HG03045 (cell line): Measurements from ENCODE around the gene MFN2.

Experiments
- ATAC-seq: cut with Tn5 transposase; IDR thresholded peaks from one replicate; pipeline ENCODE4 v1.9.1; 2021; ENCODE audit warnings: mild to moderate bottlenecking, moderate library complexity; ENCODE audit not compliant: unreplicated experiment

The MFN2 gene

DNA sequence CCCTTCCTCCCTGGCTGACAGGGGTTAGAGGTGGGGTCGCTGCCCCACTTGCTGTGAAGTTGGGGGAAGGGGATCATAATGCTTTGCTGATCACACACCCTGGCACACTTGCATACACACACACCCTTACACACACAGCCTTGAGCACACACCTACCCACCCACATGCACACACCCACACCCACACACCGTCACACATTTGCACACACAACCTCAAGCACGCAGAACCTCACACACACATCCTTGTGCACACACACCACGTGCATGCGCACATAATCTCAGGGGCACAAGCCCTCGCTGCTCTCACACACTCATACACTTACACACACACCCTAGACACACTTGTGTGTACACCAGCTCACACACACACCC is 66.5 kb downstream of the MFN2 start:
- ATAC-seq = no peak

DNA sequence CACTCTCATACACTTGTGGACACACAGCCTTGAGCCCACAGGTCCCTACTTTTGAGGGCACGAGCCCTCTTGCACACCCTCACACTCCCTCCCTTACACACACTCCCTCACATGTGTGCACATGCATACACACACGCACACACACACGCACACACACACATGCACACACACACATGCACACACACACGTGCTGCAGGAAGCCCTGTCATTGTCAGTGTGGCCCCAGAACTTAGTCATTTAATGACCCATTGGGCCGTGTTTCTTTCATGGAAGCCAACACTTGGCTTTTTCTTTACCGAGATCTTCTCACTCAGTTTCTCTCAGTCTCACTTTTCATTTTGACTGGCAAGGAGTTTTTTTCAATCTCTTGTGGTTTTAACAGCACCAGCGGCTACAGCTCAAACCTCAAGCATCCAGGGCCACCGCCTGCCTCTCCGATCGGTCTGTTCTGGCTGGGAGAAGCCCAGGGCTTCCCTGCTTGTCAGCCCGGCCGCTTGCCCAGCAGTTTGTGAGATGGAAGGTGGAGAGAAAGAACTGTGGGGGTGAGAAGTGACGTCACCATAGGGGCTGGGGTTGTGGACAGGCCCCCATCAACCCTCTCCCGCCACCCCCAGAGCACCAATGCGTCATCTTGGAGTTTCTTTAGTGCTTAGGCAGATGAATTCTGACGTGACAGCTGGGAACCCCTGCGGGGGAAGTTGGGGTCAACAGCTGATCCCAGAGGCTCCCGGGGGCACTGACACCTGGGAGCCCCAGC is 67.1 kb downstream of the MFN2 start:
- peak; percentile 37 for ATAC-seq

DNA sequence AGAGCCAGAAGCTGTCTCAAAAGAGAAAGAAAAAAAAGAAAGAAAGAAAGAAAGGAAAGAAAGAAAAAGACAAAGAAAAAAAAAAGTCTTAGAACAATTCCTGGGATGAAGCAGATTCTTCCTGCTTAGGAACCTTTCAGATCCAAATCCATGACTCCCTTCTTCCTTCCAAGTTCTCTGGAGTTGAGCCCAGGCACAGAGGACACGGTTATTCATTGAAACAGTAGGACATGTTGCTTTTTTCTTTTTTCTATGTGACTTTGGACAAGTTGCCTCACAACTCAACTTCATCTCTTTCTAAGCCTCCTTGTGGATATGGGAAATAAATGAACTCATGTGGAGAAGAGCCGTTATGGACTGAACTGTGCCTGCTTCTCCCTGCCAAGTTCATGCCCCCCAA is 68.1 kb downstream of the MFN2 start:
- no peak for ATAC-seq

DNA sequence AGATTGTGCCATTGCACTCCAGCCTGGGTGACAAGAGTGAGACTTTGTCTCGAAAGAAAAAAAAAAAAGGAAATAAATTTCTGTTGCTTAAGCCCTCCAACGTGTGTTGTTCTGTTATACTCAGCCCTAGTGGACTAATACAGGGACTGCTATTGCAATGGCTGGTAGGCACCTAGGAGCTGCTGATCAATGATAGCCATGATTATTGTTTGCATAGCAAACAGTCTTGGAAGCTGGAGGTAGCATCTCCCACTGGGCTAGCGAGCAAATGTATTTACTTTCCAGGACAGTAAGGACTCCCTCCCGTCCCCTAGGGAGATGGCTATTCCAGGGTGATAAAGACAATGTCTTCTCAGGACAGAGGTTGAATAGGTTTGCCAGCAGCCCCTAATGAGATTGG is 69.4 kb downstream of the MFN2 start:
- ATAC-seq = no peak

DNA sequence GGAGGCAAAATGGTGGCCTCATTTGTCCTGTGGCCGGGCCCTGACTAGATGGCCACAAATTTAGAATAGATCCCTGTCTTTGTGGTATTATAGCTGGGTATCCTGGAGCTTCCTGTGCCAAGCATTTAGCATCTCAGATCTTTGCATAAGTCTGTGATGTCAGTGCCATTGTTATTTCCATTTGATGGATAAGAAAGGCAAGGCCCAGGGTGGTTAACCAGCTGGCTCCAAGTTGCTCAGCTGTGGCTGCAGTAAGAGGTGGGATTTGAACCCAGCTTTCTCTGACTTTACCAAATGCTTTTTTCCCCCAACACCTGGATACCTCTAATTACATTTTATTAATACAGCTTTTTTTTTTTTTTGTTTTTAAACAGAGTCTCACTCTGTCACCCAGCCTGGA is 71.1 kb downstream of the MFN2 start:
- no peak for ATAC-seq

DNA sequence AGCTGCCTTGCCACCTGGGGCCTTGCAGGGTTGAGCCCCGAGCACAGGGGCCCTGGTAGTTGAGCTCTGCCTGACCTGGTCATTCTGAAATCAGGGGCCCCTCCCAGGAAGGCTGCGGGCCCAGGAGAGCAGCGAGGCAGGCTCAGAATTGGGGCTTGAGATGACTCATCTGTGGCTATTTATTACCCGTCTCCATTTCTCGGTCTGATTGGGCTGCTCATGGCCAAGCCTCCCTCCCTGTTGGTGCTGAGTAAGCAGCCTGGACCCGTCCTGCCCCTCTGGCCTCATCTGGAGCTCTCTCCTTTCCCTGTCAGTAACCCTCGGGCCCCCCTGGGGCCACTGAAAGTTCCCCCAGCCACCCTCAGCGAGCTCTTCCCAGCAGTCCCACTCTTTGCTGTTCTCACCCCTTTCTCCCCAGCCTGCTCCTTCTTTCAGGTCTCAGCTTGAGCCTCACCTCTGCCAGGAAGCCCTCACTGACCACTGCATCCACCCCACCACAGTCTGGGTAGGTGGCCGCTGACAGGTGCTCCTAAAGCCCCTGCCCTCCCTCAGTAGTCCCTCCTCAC is 71.8 kb downstream of the MFN2 start:
- ATAC-seq = peak; percentile 63

DNA sequence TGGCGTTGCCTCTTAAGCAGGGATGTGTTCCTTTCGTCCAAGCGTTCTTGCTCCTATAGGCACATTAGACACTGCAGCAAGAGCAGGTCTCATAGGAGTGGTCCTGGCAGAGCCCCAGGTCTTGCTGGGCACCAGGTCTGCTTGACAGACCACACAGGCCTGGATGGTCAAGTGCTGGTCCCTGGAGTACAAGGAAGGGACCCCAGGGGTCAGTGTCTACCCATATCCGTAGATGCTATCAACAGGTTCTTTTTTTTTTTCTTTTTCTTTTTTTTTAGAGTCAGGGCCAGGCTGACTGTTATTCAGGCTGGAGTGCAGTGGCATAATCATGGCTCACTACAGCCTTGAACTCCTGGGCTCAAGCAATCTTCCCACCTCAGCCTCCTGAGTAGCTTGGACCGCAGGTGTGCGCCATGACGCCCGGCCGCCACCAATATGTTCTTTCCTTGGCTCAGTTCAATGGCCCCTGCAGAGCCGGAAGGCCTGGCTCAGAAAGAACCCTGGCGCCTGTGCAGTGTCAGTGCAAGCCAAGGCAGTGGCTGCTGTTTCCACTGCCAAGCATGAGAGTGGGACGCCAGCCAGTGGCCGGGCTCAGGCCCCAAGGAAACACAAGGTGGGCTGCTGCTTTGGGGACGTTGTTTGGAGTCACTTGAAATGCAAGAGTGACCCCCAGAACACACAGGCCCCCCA is 72.9 kb downstream of the MFN2 start:
- no peak for ATAC-seq

DNA sequence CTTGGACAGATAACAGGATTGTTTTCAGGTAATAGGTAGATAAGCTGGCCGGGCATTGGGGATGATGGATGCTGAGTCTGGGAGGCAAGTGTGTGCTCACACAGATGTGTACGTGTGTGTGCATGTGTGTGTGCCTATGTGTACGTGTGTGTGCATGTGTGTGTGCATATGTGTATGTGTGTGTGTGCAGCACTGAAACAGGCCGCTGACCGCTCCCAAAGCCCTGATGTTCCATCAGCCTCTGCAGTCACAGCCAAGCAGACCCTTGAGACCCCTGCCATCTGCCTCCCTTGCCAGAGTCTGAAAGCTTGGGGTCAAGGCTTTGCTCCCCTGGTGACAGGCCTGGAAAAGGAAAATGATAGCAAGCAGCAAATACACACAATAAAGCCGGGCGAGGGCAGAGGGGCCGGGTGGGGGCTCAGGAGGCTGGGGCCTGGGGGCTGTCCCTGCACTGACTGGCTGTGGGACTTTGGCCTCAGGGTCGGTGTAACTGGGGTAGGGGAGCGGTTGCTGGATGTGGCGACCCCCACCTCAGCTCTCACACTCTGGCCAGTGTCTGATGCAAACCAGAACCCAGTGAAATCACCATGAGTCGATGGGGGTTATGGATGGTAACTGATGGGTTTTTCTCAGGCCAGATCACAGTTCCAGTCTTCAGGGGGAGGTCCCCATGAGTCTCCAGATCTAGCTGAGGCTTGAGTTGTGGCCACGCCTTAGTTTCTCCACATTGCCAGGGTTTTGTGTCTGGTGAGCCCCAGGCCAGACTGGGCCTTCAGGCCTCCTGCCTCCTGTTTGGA is 73.7 kb downstream of the MFN2 start:
- no peak for ATAC-seq

DNA sequence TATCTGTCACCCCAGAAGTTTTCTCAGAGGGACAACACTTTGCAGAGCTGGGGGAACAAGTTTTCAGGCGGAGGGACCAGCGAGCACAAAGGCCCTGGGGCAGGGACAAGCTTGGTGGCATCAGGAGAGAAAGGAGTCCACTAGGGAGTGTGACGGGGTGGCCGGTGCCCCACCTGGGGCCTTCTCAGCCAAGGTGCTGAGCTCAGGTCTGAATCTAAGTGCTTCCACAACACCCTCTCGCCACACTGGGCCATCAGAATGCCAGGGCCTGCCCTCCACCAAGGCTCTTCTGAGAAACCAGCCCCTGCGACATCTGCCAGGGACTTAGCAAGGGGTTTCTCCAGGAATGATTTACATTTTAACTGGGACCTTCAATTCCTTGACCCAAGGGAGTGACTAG is 75.0 kb downstream of the MFN2 start:
- ATAC-seq = no peak

DNA sequence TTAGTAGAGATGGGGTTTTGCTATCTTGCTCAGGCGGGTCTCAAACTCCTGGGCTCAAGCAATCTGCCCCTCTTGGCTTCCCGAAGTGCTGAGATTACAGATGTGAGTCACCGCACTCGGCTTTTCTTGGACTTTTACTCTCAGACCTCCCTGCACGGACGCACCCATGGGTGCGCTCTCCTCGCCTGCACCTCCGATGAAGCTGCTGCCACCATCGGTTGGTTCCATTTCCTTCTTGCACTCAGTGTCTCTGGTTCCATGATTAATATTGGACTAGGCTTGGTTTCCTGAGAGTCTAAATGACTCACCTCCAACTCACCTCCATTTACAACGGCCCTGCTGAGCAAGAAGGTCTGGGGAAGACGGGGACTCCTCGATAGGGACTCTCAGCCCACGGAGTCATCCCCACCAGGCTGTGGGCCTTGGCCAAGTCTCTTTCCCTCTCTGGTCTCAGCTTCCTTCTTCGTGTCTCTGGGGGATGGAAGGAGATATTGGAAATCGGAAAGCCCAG is 76.1 kb downstream of the MFN2 start:
- no peak for ATAC-seq

DNA sequence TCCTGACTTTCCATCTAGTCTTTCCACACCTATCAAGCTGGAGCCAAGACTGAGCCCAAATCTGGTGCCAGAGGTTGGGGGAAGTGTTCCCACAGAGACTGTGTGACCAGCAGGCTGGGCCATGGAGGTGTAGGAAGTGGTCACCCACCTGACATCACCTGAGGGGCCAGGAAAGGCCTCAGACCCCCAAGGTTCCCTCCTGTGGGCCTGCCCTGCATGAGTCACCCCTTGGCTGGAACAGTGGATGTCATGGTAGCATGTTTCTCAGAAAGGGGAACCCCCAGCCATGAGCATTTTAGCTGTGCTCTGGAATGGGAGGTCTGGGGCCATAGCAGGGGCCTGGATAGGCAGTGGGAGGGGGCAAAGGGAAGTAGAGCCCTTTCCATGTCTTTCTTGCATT is 77.1 kb downstream of the MFN2 start:
- no peak for ATAC-seq

DNA sequence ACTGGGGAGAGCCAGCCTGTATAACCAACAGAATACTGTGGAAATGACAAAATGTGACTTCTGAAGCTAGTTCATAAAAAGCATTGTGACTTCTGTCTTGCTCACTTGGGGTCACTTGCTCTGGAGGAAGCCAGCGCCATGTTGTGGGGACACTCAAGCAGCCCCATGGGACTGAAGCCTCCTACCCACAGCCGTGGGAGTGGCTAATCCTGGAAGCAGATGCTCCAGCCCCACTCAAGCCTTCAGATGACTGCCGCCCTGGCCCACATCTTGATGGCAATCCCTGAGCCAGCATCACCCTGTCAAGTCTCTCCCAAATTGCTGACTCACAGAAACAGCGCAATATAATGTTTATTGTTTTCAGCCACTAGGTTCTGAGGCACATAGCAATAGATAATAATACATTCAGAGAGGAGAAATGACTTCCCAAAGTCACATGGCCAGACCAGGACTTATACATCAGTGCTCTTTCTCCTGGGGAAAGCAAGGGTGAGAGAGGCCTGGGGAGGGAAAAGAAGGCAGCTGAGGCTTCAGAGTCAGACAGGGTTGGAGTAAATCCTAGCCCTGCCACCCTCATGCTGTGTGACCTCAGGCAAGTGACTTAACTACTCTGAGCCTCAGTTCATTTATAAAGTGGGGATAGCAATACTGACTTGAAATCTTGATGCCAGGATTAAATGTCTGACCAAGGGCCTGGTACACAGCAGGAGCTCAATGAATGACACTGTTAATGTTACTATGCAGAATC is 77.9 kb downstream of the MFN2 start:
- no peak for ATAC-seq

DNA sequence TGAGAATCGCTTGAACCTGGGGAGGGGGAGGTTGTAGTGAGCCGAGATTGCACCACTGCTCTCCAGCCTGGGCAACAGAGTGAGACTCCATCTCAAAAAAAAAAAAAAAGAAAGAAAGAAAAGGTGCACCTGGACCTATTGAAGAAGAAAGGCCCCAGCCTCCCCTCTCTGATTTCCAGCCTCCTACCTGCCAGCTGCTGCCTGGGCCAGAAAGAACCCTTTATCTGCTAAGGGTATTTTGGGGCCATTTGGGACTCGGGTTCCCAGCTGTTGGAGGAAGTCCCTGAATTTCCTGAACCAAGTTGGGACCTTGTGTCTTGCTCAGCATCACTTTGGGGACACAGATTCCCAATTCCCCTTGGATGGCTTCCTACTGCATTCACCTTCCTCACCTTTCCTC is 79.0 kb downstream of the MFN2 start:
- no peak for ATAC-seq

DNA sequence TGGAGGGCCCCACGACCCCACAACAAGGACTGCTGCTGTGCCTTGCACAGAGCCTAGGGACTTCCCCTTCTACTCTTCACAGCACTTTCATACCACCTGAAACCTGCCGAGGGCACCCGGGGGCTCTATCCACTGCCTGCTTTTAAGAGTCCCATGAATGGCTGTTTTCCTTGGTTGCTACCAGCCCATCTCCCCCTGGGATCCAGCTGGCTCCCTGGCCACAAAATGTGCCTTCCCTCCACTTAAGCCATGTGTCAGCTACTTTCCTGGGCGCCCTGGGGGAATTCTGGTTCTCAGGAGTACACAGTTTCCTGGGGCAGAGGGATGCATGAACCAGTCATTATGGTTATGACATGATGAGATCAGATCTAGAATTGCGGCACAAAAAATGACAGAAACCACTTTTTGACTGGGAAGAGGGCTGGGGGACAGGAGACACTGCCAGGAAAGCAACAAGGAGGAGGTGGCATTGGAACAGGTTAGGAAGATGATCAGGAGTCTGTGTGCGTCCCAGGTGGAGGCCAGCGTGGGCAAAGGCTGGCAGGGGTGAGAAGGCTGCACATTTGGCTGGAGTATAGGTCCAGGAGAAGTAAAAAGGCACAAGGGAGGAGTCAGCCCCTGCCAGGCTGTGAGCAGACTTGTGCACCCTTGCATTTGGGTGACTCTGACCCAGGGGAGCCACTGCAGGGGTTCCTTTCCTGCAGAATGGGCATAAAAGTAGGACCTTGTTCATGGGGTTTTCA is 79.6 kb downstream of the MFN2 start:
- ATAC-seq = no peak

DNA sequence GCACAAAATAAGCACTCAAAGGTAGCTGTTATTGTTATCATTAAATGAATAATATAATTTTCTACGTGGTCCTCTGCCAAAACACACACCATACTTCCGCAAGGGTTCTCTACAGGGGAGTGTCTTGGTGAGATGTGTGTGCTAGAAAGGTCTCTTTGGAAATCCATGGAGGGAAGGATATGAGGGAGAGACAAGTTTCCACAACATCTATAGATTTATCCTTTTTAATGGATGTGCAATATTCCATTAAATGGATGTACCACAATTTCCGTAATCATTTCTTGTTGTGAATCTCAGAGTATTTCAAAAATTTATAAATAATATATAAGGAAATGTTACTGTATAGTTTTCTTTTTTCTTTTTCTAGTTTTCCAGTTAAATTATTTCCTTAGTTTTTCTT is 80.3 kb downstream of the MFN2 start:
- no peak for ATAC-seq
